Measurements from ENCODE around the gene MAG. TPM values are rescaled to one million over a fixed set of nuclear protein-coding genes. Genes with fewer than 3 reads are reported as not detected.
"Not testable (repeated sequence)": the region's sequence is repeated elsewhere in the genome, so short reads cannot be mapped to it uniquely, and the experiment has no call there.

The MAG gene
- total and polyA plus RNA-seq, 3 donors from 2014 or later = 5.4 to 18.4 (median 10.8) TPM

DNA sequence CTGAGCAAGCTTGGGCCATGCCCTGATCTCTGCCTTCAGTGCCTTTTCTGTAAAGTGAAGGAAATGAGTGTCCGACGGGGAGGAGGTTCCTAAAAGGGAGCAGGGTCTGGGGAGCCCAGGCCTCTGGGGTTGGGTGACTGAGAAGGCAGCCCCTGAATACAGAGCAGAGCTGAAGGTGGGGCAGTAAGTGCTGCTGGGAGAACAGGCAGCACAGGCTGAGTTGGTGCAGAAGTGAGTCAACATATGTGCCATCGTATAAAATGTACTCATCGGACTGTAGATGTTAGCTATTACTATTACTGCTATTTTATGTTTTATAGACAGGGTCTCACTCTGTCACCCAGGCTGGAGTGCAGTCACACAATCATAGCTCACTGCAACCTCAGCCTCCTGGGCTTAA, 10.7 kb upstream of the MAG start:
- WGBS, 2 donors = 78 to 89% methylated on average over 4 of the region's 4 CpGs
- Histone ChIP-seq H3K4me1 (peaks cover 12% of the 10 kb centered on the region), H3K4me3 (no peak overlapping the region), H3K9me3 (no peaks in the 10 kb centered on the region), H3K36me3 (ENCODE audit: low read depth, missing control alignments) (no peaks in the 10 kb centered on the region), H3K27me3 (no peaks in the 10 kb centered on the region), H3K27ac (no peak overlapping the region)
- DNase-seq = no peak
- TF ChIP-seq, protein P1, sequence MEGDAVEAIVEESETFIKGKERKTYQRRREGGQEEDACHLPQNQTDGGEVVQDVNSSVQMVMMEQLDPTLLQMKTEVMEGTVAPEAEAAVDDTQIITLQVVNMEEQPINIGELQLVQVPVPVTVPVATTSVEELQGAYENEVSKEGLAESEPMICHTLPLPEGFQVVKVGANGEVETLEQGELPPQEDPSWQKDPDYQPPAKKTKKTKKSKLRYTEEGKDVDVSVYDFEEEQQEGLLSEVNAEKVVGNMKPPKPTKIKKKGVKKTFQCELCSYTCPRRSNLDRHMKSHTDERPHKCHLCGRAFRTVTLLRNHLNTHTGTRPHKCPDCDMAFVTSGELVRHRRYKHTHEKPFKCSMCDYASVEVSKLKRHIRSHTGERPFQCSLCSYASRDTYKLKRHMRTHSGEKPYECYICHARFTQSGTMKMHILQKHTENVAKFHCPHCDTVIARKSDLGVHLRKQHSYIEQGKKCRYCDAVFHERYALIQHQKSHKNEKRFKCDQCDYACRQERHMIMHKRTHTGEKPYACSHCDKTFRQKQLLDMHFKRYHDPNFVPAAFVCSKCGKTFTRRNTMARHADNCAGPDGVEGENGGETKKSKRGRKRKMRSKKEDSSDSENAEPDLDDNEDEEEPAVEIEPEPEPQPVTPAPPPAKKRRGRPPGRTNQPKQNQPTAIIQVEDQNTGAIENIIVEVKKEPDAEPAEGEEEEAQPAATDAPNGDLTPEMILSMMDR (IDR thresholded peaks at IDR 0.05) = no peak
- no peak for TF ChIP-seq POLR2A (IDR thresholded peaks at IDR 0.05)
- intact Hi-C loops (cut with DNase I; ENCODE audit: low total_unique reads) = no loop called here

DNA sequence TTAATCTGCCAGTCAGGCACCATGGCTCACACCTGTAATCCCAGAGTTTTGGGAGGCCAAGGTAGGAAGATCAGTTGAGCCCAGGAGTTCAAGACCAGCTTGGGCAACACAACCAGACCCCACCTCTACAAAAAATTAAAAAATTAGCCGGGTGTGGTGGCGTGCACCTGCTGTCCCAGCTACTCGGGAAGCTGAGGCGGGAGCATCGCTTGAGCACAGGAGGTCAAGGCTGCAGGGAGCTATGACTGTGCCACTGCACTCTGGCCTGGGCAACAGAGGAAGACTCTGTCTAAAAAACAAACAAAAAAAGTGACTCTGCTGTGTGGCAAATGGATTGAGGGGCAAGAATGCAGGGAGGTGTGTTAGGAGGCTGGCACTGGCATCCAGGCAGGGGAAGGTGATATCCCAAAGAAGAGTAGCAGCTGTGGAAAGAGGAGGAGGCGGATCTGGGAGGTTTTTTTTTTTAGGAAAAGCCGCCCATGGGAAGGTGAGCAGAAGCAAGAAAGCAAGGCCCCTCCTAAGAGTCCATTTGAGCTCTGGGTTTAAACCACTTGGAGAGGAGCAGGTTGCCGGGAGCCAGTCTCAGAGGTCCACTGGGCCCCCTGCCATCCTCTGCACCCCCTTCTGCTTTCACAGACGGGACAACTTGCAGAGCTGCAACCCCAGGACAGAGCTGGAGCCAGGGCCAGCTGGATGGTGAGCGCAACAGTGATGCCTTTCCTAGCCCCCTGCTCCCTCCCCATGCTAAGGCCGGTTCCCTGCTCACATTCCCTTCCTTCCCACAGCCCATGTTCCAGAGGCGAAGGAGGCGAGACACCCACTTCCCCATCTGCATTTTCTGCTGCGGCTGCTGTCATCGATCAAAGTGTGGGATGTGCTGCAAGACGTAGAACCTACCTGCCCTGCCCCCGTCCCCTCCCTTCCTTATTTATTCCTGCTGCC, 7.5 kb upstream of the MAG start:
- 85 to 87% methylated on average over 17 of the region's 17 CpGs for WGBS, 2 donors
- no peaks in the 10 kb centered on the region for H3K36me3 ChIP-seq (ENCODE audit: low read depth, missing control alignments)
- H3K4me1 ChIP-seq = peaks cover 12% of the 10 kb centered on the region
- TF ChIP-seq, protein P1 (IDR thresholded peaks at IDR 0.05) = no peak
- TF ChIP-seq POLR2A (IDR thresholded peaks at IDR 0.05) = no peak
- intact Hi-C loops (cut with DNase I; ENCODE audit: low total_unique reads) = no loop called here
- no peaks in the 10 kb centered on the region for H3K9me3 ChIP-seq
- no peak overlapping the region for H3K4me3 ChIP-seq
- no peak overlapping the region for H3K27ac ChIP-seq
- H3K27me3 ChIP-seq = no peaks in the 10 kb centered on the region
- no peak for DNase-seq

DNA sequence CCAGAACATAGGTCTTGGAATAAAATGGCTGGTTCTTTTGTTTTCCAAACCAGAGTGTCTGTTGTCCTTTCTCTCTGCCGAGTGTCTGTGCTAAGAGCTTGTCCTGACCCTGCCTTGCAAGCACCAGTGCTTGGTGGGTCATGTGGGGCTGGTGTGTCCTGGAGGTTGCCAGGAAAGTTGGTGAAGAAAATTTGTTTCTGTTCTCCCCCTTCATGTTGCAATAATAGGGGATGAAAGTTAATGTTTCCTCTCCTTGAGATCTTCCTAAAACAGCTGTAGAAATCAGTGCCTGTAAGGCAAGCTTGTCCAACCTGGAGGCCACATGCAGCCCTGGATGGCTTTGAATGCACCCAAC, 6.9 kb upstream of the MAG start:
- Histone ChIP-seq H3K27me3 (no peaks in the 10 kb centered on the region), H3K9me3 (no peaks in the 10 kb centered on the region), H3K36me3 (ENCODE audit: low read depth, missing control alignments) (no peaks in the 10 kb centered on the region), H3K4me1 (peaks cover 8% of the 10 kb centered on the region), H3K4me3 (no peak overlapping the region), H3K27ac (no peak overlapping the region)
- 52 to 64% methylated on average over 1 of the region's 1 CpG for WGBS, 2 donors
- no peak for TF ChIP-seq POLR2A (IDR thresholded peaks at IDR 0.05)
- TF ChIP-seq, protein P1 (IDR thresholded peaks at IDR 0.05) = no peak
- no peak for DNase-seq
- intact Hi-C loops (cut with DNase I; ENCODE audit: low total_unique reads) = no loop called here

DNA sequence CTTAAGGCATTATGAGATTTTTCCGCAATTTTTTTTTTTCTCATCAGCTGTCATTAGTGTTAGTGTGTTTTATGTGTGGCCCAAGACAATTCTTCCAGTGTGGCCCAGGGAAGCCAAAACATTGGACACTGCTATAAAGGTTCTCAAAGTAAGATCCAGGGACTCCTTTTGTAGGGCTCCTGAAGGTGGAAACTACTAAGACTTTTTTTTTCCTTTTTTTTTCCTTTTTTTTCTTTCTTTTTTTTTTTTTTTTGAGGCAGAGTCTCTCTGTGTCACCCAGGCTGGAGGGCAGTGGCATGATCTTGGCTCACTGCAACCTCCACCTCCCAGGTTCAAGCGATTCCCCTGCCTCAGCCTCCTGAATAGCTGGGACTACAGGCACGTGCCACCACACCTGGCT, 6.5 kb upstream of the MAG start:
- H3K9me3 ChIP-seq; H3K27ac ChIP-seq; H3K27me3 ChIP-seq; H3K4me1 ChIP-seq; DNase-seq; intact Hi-C loops (cut with DNase I; ENCODE audit: low total_unique reads); H3K4me3 ChIP-seq; H3K36me3 ChIP-seq (ENCODE audit: low read depth, missing control alignments): not testable (repeated sequence)
- WGBS, 2 donors = 88 to 94% methylated on average over 3 of the region's 3 CpGs

DNA sequence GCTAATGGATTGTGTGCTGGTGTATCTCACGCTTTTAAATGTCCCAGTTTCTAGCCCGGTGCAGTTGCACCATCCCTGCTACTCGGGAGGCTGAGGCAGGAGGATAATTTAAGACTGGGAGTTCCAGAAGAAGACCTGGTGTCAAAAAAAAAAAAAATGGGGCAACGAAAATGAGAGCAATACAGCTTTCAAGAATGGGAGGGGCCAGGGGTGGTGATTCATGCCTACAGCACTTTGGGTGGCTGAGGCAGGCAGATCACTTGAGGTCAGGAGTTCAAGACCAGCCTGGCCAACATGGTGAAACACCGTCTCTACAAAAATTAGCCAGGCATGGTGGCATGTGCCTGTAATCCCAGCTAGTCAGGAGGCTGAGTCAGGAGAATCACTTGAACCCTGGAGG, 5.9 kb upstream of the MAG start:
- H3K27me3 ChIP-seq; H3K9me3 ChIP-seq; H3K36me3 ChIP-seq (ENCODE audit: low read depth, missing control alignments); H3K27ac ChIP-seq; H3K4me3 ChIP-seq; DNase-seq; intact Hi-C loops (cut with DNase I; ENCODE audit: low total_unique reads); H3K4me1 ChIP-seq: not testable (repeated sequence)
- WGBS, 2 donors = 88 to 93% methylated on average over 5 of the region's 5 CpGs

DNA sequence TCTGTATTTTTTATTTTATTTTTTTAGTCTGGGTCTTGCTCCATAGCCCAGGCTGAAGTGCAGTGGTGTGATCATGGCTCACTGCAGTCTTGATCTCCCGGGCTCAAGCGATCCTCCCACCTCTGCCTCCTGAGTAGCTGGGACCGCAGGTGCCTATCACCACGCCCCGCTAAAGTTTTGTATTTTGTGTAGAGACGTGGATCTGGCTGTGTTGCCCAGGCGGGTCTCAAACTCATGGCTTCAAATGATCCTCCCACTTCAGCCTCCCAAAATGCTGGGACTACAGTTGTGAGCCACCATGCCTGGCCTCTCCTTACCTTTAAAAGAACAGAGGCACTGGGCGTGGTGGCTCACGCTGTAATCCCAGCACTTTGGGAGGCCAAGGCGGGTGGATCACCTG, 4.2 kb upstream of the MAG start:
- no peaks in the 10 kb centered on the region for H3K27me3 ChIP-seq
- intact Hi-C loops (cut with DNase I; ENCODE audit: low total_unique reads) = no loop called here

More for the DNA sequence above, 4.2 kb upstream of the MAG start:
- H3K4me1 ChIP-seq = no peaks in the 10 kb centered on the region
- no peak overlapping the region for H3K4me3 ChIP-seq
- no peaks in the 10 kb centered on the region for H3K9me3 ChIP-seq
- 85 to 94% methylated on average over 10 of the region's 10 CpGs for WGBS, 2 donors
- TF ChIP-seq, protein P1 (IDR thresholded peaks at IDR 0.05) = no peak
- no peak for TF ChIP-seq POLR2A (IDR thresholded peaks at IDR 0.05)
- H3K36me3 ChIP-seq (ENCODE audit: low read depth, missing control alignments) = no peaks in the 10 kb centered on the region
- H3K27ac ChIP-seq = no peak overlapping the region
- no peak for DNase-seq
